ENCODE results near the gene TMEM139.

DNA sequence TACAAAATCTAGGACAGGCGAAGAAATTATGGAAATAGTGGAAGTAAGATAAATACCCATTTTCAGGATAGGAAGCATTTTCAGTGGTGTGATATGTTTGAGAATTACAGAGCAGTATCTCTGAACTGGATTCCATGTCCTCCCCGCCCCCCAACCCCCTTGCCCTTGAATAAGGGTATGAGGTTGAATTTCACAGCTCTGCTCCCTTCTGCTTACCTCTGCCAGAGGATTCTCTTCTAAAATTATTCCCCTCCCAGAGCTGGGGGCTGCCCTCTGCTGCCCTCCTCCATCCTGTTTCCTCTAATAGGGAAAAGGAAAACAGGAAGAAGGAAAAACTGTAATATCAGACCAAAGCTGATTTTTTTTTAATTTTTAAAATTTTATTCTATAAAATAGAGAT lies 23.9 kb downstream of the TMEM139 start:
- TF ChIP-seq YY1 (tag by site-specific recombination; IDR thresholded peaks at IDR 0.05) (no peak), ZNF629 (tag by site-specific recombination; IDR thresholded peaks at IDR 0.05) (no peak)
- TF ChIP-seq, protein P1, sequence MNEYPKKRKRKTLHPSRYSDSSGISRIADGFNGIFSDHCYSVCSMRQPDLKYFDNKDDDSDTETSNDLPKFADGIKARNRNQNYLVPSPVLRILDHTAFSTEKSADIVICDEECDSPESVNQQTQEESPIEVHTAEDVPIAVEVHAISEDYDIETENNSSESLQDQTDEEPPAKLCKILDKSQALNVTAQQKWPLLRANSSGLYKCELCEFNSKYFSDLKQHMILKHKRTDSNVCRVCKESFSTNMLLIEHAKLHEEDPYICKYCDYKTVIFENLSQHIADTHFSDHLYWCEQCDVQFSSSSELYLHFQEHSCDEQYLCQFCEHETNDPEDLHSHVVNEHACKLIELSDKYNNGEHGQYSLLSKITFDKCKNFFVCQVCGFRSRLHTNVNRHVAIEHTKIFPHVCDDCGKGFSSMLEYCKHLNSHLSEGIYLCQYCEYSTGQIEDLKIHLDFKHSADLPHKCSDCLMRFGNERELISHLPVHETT (tag by site-specific recombination; IDR thresholded peaks at IDR 0.05) = no peak

All from HEK293 (cell line).